Measurements from ENCODE around the gene C11orf65.

Gene C11orf65

DNA sequence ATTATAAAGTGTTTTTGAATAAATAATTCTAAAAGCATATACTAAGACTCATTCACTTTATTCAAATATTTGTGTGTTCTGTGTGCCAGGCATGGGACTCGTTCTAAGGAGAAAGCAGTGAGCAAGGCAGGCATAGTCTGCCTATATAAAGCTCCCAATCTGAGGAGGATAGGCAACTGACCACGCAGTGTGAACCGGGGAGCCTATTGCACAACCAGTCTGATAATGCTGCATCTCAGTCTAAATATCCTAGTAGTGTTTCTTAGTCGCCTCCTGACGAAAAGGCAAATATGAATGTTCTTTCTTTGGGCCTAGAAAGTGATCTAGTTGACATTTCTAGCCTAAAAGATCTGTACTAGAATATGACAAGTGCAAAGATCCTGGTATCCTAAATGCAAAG lies 98.3 kb downstream of the C11orf65 start:
- no peak for DNase-seq (ENCODE audit: low read depth)

DNA sequence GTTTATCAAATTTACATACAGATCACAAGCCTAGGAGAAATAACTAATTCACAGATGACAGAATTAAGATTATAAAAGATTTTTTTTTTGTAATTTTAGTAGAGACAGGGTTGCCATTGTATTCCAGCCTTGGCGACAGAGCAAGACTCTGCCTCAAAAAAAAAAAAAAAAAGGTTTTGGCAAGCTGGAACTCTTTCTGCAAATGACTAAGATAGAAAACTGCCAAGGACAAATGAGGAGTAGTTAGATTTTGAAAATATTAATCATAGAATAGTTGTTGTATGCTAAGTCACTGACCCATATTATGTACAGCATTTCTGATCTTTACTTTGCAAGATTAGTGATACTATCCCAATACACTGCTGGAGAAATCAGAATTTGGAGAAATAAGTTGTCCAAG lies 99.2 kb downstream of the C11orf65 start:
- no peak for DNase-seq (ENCODE audit: low read depth)

DNA sequence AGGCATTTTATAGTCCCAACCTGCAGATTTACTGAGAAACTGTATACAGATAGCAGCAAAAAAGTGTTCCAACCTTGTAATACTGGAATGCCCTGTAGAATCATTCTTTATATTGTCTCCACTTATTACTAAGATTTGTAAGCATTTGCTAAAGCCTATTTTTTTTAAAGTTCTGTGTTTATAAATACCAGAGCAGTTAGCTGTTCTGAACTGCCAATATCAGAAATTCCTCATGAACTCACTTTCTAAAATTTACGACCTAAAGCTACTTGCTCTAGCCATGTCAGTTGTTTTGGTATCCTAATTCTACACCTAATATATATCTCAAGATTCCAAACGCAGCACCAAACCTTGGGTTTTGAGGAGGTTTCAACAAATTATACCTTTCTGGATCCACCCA lies 103.2 kb downstream of the C11orf65 start:
- DNase-seq (ENCODE audit: low read depth): peak; percentile 68

DNA sequence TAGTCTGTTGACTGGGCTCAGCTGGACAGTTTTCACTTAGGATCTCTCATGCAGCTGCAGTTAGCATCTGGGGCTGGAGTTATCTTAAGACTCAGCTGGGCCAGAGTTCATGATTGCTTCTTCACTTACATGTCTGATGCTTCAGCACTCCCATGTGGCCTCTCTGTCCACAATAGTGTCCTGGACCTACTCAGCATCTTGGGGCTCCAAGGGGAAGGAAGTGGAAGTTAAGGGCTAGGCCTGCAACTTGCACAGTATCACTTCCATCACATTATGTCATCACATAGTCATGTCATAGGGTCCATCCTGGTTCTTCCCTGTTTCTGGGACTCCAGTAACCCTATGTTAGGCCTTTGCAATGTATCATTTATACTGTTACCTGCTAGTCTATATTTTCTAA lies 115.9 kb downstream of the C11orf65 start:
- no peak for DNase-seq (ENCODE audit: low read depth)

DNA sequence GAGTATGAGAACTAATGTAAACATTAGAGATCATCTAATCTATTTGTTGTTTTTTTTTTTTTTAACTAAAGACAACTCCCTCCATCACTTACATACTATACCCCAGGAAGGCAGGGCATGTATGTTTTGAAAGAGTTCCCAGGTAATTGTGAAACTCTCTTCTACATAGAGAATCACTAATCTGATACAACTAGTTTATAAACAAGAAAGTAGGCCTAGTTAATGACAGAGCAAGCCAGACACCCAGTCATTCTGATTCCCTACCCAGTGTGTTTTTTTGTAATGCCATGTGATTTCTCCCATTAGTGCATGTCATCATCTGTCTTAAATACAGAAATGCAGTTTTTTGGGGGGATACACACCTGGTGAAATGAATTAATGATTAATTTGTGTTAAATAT lies 120.9 kb downstream of the C11orf65 start:
- DNase-seq (ENCODE audit: low read depth): no peak

DNA sequence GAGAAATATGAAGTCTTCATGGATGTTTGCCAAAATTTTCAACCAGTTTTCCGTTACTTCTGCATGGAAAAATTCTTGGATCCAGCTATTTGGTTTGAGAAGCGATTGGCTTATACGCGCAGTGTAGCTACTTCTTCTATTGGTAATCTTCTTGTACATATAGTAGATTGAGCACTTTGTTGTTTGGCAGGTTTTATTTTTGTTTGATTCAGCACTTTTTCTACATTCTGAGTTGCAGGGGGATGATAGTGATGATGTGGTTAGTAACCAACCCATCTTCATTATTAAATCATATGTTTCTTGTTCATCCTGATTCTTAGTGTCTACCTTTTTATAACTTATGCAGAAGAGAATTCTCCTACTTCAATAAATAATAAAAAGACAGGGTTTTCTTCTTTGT lies 121.6 kb downstream of the C11orf65 start:
- DNase-seq (ENCODE audit: low read depth): no peak

DNA sequence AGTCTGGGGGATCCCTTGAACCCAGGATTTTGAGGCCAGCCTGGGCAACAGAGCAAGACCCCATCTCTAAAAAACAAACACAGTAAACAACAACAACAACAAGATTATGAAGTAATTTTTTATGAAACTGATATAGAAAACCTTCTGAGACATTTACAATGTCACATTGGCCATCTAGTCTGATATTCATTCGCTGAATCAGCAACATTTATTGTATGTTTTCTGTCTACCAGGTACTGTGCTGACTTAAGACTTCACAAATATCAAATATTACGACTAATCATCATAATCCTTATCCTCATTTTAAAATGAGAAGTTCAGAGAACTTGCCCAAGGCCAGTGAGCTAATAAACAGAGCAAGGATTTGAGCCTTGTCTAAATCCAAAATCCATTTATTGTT lies 123.6 kb downstream of the C11orf65 start:
- DNase-seq (ENCODE audit: low read depth): no peak

DNA sequence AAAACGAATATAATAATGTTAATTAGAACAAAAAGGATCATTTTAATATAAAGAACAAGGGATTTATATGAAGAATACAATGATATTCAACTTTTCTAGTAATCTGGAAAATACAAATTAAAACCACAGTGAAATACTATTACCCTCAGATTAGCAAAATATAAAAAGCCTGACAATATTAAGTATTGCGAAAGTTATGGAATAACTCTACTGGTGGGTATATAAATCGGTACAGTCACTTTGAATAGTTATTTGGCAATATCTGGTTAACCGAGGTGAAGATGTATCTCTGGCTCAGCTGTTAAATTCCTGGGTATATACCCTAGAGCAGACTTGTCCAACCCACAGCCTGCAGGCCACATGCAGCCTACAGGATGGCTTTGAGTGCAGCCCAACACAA lies 125.7 kb downstream of the C11orf65 start:
- DNase-seq (ENCODE audit: low read depth): no peak

DNA sequence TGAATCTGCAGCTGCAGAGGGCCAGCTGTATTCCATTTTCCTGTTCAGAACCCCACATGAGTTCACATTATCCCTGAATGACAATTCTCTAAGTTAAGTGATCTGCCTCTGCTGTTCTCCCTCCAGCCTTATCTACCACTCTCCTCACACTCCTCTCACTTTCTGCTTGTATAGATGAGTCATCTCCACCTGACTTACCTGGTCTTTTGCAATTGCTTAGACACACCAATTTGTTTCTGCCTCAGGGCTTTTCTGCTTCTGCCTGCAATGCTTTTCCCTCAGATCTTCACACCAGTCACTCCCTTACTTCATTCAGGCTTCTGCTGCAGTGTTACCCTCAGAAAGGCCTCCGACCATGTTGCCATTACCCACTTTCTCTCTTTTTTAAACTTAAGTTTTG lies 126.4 kb downstream of the C11orf65 start:
- DNase-seq (ENCODE audit: low read depth): peak; percentile 23

DNA sequence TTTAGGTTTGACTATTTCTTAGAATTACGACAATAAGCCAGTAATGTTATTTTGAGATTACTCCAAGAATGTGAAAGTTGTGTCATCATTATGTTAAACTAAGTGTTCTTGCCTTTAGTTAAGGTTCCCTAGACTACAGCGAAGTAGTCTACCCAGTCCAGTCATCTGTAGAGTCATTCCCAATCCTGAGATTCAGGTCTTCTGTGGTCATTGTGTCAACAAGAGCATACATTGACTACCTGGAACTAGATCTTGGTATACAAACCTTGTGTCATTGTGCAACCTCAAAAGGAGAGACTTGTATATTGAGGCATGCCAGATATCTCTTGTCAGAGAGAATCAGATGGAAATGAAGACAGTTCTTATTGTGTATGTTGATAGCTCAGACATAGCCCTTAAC lies 128.6 kb downstream of the C11orf65 start:
- no peak for DNase-seq (ENCODE audit: low read depth)

DNA sequence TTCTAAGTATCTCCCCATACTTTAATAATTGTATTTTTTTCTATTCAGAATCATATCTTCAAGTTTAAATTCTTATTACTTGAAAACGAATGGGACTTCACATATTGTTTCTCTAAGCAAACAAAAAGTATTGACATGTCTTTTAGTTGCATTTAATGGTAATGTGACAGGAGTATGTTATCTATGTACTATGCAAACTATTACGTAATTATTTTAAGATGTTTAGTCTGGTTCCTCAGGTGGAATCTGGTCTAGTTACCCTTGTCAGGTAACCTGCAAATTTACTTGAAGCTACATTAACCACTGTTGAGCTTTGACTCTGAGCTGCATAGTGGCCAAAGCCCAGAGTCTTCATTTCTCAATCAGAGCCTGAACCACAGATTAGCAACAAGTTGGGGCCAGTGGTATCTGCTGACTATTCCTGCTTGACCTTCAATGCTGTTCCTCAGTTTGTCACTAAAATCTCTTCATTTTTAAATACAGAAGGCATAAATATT lies 133.9 kb downstream of the C11orf65 start:
- no peak for DNase-seq (ENCODE audit: low read depth)
